ENCODE measurements around the gene TRPC5OS.

TRPC5OS gene

DNA sequence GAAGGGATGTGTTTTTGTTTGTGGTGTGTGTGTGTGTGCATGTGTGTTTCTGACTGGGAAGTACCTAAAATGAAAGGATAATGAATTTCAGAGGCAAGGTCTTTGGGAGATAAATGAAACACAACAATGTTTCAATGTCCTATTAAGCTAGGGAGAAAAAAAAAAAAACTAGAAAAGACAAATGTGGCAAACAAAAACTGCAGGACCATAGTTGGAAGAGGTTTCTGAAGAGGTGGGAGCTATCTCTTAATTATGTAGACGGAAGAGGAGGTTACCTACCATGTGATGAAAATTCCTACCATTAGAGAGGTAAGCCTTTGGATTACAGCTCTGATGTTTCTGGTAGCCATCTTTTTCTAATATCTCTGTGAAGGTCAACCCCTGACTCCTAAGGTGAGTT, at the start of gene TRPC5OS:
Gene TRPC5OS (plus strand): TSS at position 301 of the 400 bp plus-strand sequence. CDS start 25,669 bp downstream, outside the sequence.
- Histone ChIP-seq H3K36me3 (replicated peaks; ENCODE audit: low read depth, low read length) (no peaks in the 10 kb centered on the region), H3K9me3 (ENCODE audit: insufficient read depth, low read length) (no peaks in the 10 kb centered on the region)
- TF ChIP-seq, protein P1, sequence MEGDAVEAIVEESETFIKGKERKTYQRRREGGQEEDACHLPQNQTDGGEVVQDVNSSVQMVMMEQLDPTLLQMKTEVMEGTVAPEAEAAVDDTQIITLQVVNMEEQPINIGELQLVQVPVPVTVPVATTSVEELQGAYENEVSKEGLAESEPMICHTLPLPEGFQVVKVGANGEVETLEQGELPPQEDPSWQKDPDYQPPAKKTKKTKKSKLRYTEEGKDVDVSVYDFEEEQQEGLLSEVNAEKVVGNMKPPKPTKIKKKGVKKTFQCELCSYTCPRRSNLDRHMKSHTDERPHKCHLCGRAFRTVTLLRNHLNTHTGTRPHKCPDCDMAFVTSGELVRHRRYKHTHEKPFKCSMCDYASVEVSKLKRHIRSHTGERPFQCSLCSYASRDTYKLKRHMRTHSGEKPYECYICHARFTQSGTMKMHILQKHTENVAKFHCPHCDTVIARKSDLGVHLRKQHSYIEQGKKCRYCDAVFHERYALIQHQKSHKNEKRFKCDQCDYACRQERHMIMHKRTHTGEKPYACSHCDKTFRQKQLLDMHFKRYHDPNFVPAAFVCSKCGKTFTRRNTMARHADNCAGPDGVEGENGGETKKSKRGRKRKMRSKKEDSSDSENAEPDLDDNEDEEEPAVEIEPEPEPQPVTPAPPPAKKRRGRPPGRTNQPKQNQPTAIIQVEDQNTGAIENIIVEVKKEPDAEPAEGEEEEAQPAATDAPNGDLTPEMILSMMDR (IDR thresholded peaks at IDR 0.05; ENCODE audit: low read depth, low read length), result no peak

DNA sequence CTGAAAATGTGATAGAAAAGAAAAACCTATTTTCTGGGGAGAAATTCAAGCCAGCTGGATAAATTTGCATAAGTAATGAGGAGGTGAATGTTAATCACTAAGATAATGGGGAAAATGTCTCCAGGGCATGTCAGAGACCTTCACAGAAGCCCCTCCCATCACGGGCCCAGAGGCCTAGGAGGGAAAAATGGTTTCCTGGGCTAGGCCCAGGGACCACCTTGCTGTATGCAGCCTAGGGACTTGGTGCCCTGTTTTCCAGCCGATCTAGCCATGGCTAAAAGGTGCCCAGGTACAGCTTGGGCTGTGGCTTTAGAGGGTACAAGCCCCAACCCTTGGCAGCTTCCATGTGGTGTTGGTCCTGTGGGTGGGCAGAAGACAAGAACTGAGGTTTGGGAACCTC, 46.6 kb upstream of the TRPC5OS start:
- no peak overlapping the region for H2AFZ ChIP-seq (ENCODE audit: low read depth, low read length)
- no peaks in the 10 kb centered on the region for H4K20me1 ChIP-seq (ENCODE audit: insufficient read depth, low read length)
- TF ChIP-seq, protein P1 (IDR thresholded peaks at IDR 0.05; ENCODE audit: low read depth, low read length), result no peak
- TF ChIP-seq EZH2phosphoT487 (IDR thresholded peaks at IDR 0.05; ENCODE audit: low read depth), result no peak
- no peak overlapping the region for H3K9ac ChIP-seq (ENCODE audit: low read length)
- no peaks in the 10 kb centered on the region for H3K4me1 ChIP-seq (ENCODE audit: low read length)
- H3K27me3 ChIP-seq (ENCODE audit: low read depth, low read length), result no peaks in the 10 kb centered on the region
- H3K79me2 ChIP-seq (ENCODE audit: low read length), result no peaks in the 10 kb centered on the region
- H3K4me3 ChIP-seq (ENCODE audit: low read length), result no peak overlapping the region
- H3K36me3 ChIP-seq (replicated peaks; ENCODE audit: low read depth, low read length), result no peaks in the 10 kb centered on the region
- no peaks in the 10 kb centered on the region for H3K9me3 ChIP-seq (ENCODE audit: insufficient read depth, low read length)
- no peak overlapping the region for H3K27ac ChIP-seq (ENCODE audit: low read length)
- H3K4me2 ChIP-seq (ENCODE audit: low read length), result no peak overlapping the region

More for the DNA sequence above, at the start of gene TRPC5OS:
- Histone ChIP-seq H3K27me3 (ENCODE audit: low read depth, low read length) (no peaks in the 10 kb centered on the region), H3K79me2 (ENCODE audit: low read length) (no peaks in the 10 kb centered on the region), H3K4me1 (ENCODE audit: low read length) (peaks cover 14% of the 10 kb centered on the region), H3K9ac (ENCODE audit: low read length) (no peak within 1 kb of the TSS), H3K4me2 (ENCODE audit: low read length) (no peak within 1 kb of the TSS), H3K27ac (ENCODE audit: low read length) (no peak within 1 kb of the TSS), H3K4me3 (ENCODE audit: low read length) (no peak within 1 kb of the TSS), H2AFZ (ENCODE audit: low read depth, low read length) (no peak within 1 kb of the TSS), H4K20me1 (ENCODE audit: insufficient read depth, low read length) (no peaks in the 10 kb centered on the region)

DNA sequence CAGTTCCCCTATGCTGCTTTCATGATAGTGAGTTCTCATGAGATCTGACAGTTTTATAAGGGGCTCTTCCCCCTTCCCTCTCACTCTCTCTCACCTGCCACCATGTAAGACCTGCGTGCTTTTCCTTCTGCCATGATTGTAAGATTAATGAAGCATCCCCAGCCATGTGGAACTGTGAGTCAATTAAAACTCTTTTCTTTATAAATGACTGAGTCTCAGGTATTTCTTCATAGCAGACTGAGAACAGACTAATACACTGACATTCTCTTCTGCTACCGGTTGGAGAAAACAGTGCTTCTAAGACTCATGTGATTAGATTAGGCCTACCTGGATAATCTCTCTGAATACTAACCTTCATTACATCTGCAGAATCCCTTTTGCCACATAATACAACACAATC, 45.4 kb upstream of the TRPC5OS start:
- Histone ChIP-seq H3K4me3 (ENCODE audit: low read length) (no peak overlapping the region), H4K20me1 (ENCODE audit: insufficient read depth, low read length) (no peaks in the 10 kb centered on the region)

DNA sequence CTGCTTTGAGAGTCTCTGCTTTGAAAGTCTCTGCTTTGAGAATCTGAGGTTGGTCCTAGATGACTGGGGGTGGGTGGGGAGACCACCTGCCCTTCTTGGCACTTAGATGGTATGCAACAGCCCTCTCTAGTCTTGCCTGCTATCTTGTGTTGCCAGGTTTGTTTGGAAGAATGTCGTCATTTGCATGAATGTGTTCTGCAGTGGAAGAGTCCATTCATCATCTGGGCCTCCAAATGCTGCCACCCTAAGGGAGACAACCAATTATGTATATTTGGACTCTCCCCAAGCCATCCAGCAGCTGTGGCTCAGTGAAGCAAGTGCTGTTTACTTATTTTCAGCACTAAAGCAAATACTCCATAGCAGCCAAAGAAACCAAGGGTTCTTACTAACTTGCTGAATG, 44.6 kb upstream of the TRPC5OS start:
- no peaks in the 10 kb centered on the region for H3K36me3 ChIP-seq (replicated peaks; ENCODE audit: low read depth, low read length)
- no peak overlapping the region for H3K4me3 ChIP-seq (ENCODE audit: low read length)
- no peak overlapping the region for H3K9ac ChIP-seq (ENCODE audit: low read length)
- no peaks in the 10 kb centered on the region for H3K27me3 ChIP-seq (ENCODE audit: low read depth, low read length)
- TF ChIP-seq, protein P1 (IDR thresholded peaks at IDR 0.05; ENCODE audit: low read depth, low read length), result no peak
- H3K4me2 ChIP-seq (ENCODE audit: low read length), result no peak overlapping the region
- no peaks in the 10 kb centered on the region for H4K20me1 ChIP-seq (ENCODE audit: insufficient read depth, low read length)
- no peaks in the 10 kb centered on the region for H3K79me2 ChIP-seq (ENCODE audit: low read length)
- no peaks in the 10 kb centered on the region for H3K9me3 ChIP-seq (ENCODE audit: insufficient read depth, low read length)
- H3K27ac ChIP-seq (ENCODE audit: low read length), result no peak overlapping the region
- no peaks in the 10 kb centered on the region for H3K4me1 ChIP-seq (ENCODE audit: low read length)
- H2AFZ ChIP-seq (ENCODE audit: low read depth, low read length), result no peak overlapping the region

More for the DNA sequence above, 45.4 kb upstream of the TRPC5OS start:
- H3K27me3 ChIP-seq (ENCODE audit: low read depth, low read length), result no peaks in the 10 kb centered on the region
- no peak overlapping the region for H3K27ac ChIP-seq (ENCODE audit: low read length)
- no peaks in the 10 kb centered on the region for H3K79me2 ChIP-seq (ENCODE audit: low read length)
- no peak overlapping the region for H3K9ac ChIP-seq (ENCODE audit: low read length)
- H2AFZ ChIP-seq (ENCODE audit: low read depth, low read length), result no peak overlapping the region
- H3K36me3 ChIP-seq (replicated peaks; ENCODE audit: low read depth, low read length), result no peaks in the 10 kb centered on the region
- H3K4me1 ChIP-seq (ENCODE audit: low read length), result no peaks in the 10 kb centered on the region
- H3K4me2 ChIP-seq (ENCODE audit: low read length), result no peak overlapping the region
- H3K9me3 ChIP-seq (ENCODE audit: insufficient read depth, low read length), result no peaks in the 10 kb centered on the region
- TF ChIP-seq, protein P1 (IDR thresholded peaks at IDR 0.05; ENCODE audit: low read depth, low read length), result no peak
- no peak for TF ChIP-seq EZH2phosphoT487 (IDR thresholded peaks at IDR 0.05; ENCODE audit: low read depth)

Data from OCI-LY3 (cell line).